Measurements from ENCODE around the gene SSH3.
"Not testable (repeated sequence)": the region's sequence is repeated elsewhere in the genome, so short reads cannot be mapped to it uniquely, and the experiment has no call there.

SSH3 gene

GRCh38 chr11:67303132-67303834 lies at the start of gene SSH3:
SSH3 (plus strand) TSS chr11:67303530; CDS start chr11:67303626, 96 bp downstream.
- peak; percentile 18 to 58 for DNase-seq

DNA sequence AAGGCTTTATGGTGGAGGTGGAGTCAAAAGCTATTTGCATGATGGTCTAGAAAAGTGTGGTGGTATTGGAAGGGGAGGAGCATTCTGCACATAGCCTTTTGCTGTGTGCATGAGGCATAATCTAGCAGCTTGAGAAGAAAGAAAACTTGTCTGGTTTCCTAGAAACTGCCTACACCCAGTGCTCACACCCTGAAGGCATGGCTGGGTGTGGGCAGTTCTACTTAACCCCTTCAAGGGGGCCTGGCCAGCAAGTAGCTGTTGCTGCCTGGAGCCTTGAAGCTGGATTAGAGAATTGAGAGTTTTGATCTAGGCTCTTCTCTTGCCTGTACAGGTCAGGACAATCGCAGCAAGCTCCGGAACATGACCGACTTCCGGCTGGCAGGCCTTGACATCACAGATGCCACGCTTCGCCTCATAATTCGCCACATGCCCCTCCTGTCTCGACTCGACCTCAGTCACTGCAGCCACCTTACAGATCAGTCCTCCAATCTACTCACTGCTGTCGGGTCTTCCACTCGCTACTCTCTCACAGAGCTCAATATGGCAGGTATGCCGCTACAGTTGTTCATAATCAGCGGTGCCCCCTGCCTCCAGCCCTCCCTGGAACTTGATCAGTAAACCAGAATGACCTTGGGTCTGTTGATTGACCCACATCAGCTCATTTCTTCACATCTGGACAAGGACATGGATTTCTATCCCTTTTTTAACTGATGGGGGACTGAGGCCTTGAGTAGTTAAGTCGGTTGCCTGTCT lies 49.3 kb upstream of the SSH3 start:
- no peak for DNase-seq

- no peak for DNase-seq
These were observed 48.5 kb upstream of the SSH3 start for GRCh38 chr11:67254798-67255197.

GRCh38 chr11:67255353-67255752 lies 48.0 kb upstream of the SSH3 start:
- DNase-seq, result no peak

DNA sequence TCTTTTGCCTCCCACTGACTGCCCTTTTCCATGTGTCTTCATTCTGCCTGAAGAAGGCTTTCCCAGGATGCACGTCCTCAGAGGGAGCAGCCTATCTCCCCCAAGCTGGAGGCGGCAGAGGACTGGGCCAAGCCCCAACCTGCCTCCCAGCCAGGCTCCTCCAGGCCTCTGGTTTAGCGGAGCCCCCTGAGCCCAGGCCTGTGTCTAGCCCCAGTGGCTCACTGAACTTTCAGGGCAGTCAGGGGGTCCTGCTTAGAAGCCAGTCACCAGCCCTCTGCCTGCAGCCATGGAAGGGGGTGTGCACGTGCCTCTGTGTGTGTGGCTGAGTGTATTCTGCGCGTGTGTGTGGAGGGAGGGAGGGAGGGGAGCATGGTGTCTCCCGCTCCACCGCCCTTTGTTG lies 47.5 kb upstream of the SSH3 start:
- DNase-seq, result no peak

DNA sequence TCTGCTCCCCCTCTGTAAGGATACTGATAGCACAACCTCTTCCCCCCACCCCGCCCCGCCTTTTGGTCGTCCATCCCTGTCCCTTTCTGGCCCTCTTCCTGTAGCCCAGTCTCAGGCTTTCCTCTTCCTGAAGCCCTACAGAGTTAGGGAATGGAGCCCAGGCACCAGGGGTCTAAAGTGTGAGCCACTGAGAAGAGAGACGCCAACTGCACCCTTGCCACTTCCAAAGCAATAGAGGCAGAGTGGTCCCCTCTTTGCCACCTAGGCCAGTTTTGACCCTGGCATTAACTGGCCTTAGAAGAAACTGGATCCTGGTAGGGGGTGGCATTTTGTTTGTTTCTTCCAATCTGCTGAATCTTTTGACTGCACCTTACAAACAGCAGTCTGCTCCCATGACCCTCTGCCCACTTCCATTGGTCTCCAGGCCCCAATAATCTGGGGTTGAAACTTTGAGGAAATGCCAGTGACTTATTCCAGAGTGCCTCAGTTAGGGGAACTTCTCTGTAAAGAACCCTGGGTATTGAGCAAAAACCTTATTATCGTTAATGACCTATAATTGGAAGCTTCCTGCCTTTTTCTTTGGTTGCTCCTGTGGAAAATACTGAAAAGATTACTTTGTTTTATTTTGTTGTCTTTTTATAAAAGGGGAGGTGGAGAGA lies 46.7 kb upstream of the SSH3 start:
- DNase-seq, result no peak

DNA sequence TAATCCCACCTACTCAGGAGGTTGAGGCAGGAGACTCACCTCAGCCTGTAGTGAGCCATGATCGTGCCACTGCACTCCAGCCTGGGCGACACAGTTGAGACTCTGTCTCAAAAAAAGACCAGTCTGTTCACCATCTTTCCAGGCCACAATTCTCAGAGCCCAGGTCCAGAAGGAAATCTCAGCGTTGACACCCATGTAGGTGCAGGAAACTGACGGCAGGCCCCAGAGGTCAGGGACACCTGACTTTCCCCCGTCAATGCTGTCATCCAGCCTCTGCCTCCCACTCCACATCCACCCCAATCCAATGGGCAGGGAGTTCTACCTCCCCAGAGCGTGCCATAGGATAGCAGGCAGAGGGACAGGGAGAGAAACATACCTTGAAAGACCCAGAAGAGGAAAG lies 42.9 kb upstream of the SSH3 start:
- DNase-seq, result no peak

GRCh38 chr11:67260885-67261639 lies 42.3 kb upstream of the SSH3 start:
- not testable (repeated sequence) for DNase-seq

- no peak for DNase-seq
These were observed 41.7 kb upstream of the SSH3 start for GRCh38 chr11:67261640-67261945.

GRCh38 chr11:67261946-67262681 lies 41.2 kb upstream of the SSH3 start:
- no peak for DNase-seq

GRCh38 chr11:67262731-67263675 lies 40.3 kb upstream of the SSH3 start:
- DNase-seq, result peak in 1 of 2 experiments; percentile 52

GRCh38 chr11:67264260-67264659 lies 39.1 kb upstream of the SSH3 start:
- no peak for DNase-seq

- DNase-seq, result no peak
These were observed 38.3 kb upstream of the SSH3 start for GRCh38 chr11:67264877-67265632.

GRCh38 chr11:67265633-67266448 lies 37.5 kb upstream of the SSH3 start:
- no peak for DNase-seq

GRCh38 chr11:67266449-67267187 lies 36.7 kb upstream of the SSH3 start, which contains the start of gene GRK2:
GRK2 (plus strand) TSS chr11:67266473; CDS start chr11:67266700, 227 bp downstream.
- DNase-seq, result no peak

- no peak for DNase-seq
These were observed 35.9 kb upstream of the SSH3 start for GRCh38 chr11:67267188-67268080.

- DNase-seq, result no peak
These were observed 35.0 kb upstream of the SSH3 start for GRCh38 chr11:67268081-67268961.
